Heart right ventricle (tissue), 16 donors: ENCODE results near the gene POLG2. TPM values are rescaled to one million over a fixed set of nuclear protein-coding genes. Genes with fewer than 3 reads are reported as not detected.

Experiments
- ATAC-seq, 8 donors: fragments of 200-7000 bp; cut with Tn5 transposase; one replicate each; pipeline ENCODE4 v1.9.1; 2020; ENCODE audit warnings: mild to moderate bottlenecking in 8 of 8, moderate library complexity in 8 of 8, moderate number of reproducible peaks in 1 of 8
- DNase-seq, 2 donors: peaks; one replicate each; pipeline ENCODE4 v3.0.0-alpha.2; 2020
- H3K27ac ChIP-seq, 10 donors: fragments of 200-600 bp; sonication (generic) in 2 of 10; one replicate each; pipeline versions ENCODE4 v1.5.0 to v1.8.0; 2020 to 2022; ENCODE audit warnings: mild to moderate bottlenecking in 3 of 10
- H3K27me3 ChIP-seq, 7 donors: fragments of 200-600 bp; one replicate each; pipeline ENCODE4 v1.8.0; 2021 to 2022; ENCODE audit warnings: mild to moderate bottlenecking in 2 of 7
- H3K36me3 ChIP-seq, 9 donors: fragments of 200-600 bp; sonication (generic) in 1 of 9; one replicate each; pipeline versions ENCODE4 v1.5.0 to v1.8.0; 2020 to 2022; ENCODE audit warnings: mild to moderate bottlenecking in 2 of 9
- H3K4me1 ChIP-seq, 9 donors: fragments of 200-600 bp; sonication (generic) in 1 of 9; one replicate each; pipeline versions ENCODE4 v1.5.0 to v1.8.0; 2020 to 2022; ENCODE audit warnings: mild to moderate bottlenecking in 4 of 9
- H3K4me3 ChIP-seq, 10 donors: fragments of 200-600 bp; sonication (generic) in 2 of 10; one replicate each; pipeline versions ENCODE4 v1.5.0 to v1.8.0; 2020 to 2022; ENCODE audit warnings: mild to moderate bottlenecking in 7 of 10, moderate library complexity in 2 of 10
- H3K9me3 ChIP-seq, 11 donors: fragments of 200-600 bp in 10 of 11; sonication (generic) in 2 of 11; one replicate each; pipeline versions ENCODE4 v1.5.0 to v1.8.0; 2013 to 2022; ENCODE audit warnings: mild to moderate bottlenecking in 2 of 11, control low read depth in 1 of 11, moderate library complexity in 1 of 11
- CTCF ChIP-seq, 9 donors: fragments of 200-600 bp; sonication (generic) in 2 of 9; IDR thresholded peaks; one replicate each; pipeline versions ENCODE4 v1.5.0 to v1.8.0; 2021 to 2022; ENCODE audit warnings: antibody characterized with exemption in 9 of 9, mild to moderate bottlenecking in 5 of 9, moderate library complexity in 1 of 9
- WGBS, 2 donors: extraction: QIAGEN DNeasy Blood & Tissue Kit; methylation state at CpG; one replicate each; pipeline ENCODE4 v1.1.7; 2013; ENCODE audit warnings: inconsistent platforms in 1 of 2; 5-methylcytosine and 5-hydroxymethylcytosine counted together
- intact Hi-C, 10 donors: fragments of 100-400 bp; cut with DNase I; formaldehyde crosslinking; loops; one replicate each; pipeline versions ENCODE4 v1.11.1 to v1.14.2; 2022
- polyA plus RNA-seq, 2 donors: library from polyadenylated mRNA; stranded (reverse); fragments of 200-250 nt; gene quantifications; one replicate each; pipeline ENCODE4 v1.2.3, GENCODE V29; 2013
- total RNA-seq, 10 donors: library from RNA; stranded (reverse); fragmentation: NEBNext Ultra II Directional in 3 of 10; extraction: Animal tissue kit (Norgen Biotek cat#: 25700) in 3 of 10; gene quantifications; one replicate each; pipeline versions ENCODE4 v1.2.1 to v1.2.4, GENCODE V29; 2021 to 2023
- donor health status: Arrhythmogenic right ventricular cardiomyopathy.
- donor health status: ischemic (EF 13 %, LVEDD 7.1; RV severe dilation, severe dysfunction).
- donor health status: healthy with polysubstance abuse.
- donor health status: DM: no; HTN: yes; CAD: no.
- donor health status: DM: no; HTN: no; CAD: no.
- donor health status: ischemic (EF 25% LVEDD 6.9; RV normal size, moderate dysfunction).
- donor health status: ischemic (EF 25% LVEDD 5.7; RV mildly dilated, moderate dysfunction).
- donor health status: healthy.
- donor health status: DM: yes; HTN: yes; CAD: no.
- donor health status: Ischemic cardiomyopathy.
- donor health status: ischemic (EF 35%, LVEDD 5.7; RV mildly dilated, moderate dysfunction).
- donor health status: nonischemic (EF 11% LVEDD 7.7; RV severe dilation, severe dysfunction).
- donor health status: DM: yes; HTN: yes; CAD: no.
- donor health status: PGD.
- donor health status: ischemic (EF 29% LVEDD 5.4; RV normal size, mild dysfunction).
- donor health status: nonischemic (EF 23%, LVEDD 6.1; RV moderate dilation, normal function).

Gene POLG2
- total and polyA plus RNA-seq, 12 donors: 4.8 to 11.1 (median 6.5) TPM

GRCh38 chr17:64503341-64503740, 6.5 kb upstream of the POLG2 start:
- H3K36me3 ChIP-seq: peaks cover 0 to 69% (median 61%) of the 10 kb centered on the region in 9 donors
- peak overlapping the region in 7 of 10 donors; percentile 82 to 98 (median 91) for H3K4me3 ChIP-seq
- H3K27me3 ChIP-seq: no peaks in the 10 kb centered on the region
- H3K9me3 ChIP-seq: no peaks in the 10 kb centered on the region
- DNase-seq: no peak
- peak overlapping the region in 4 of 10 donors; percentile 4 to 100 (median 52) for H3K27ac ChIP-seq
- no peak for ATAC-seq
- no peak for TF ChIP-seq CTCF (IDR thresholded peaks at IDR 0.05)
- 67 to 73% methylated on average over 5 of the region's 5 CpGs for WGBS, 2 donors
- peaks cover 8 to 74% (median 64%) of the 10 kb centered on the region in 9 donors for H3K4me1 ChIP-seq
- intact Hi-C loops: loop anchor here in 1 of 10 donors (10.0 kb wide), 1 partner anchor 679 kb away; the partner anchor contains the start of genes FTSJ3 and PSMC5

GRCh38 chr17:64502809-64503208, 6.0 kb upstream of the POLG2 start:
- no peak for TF ChIP-seq CTCF (IDR thresholded peaks at IDR 0.05)
- H3K27ac ChIP-seq: peak overlapping the region in 2 of 10 donors; percentile 4 to 25
- DNase-seq (no peak), ATAC-seq (no peak)
- H3K4me1 ChIP-seq: peaks cover 8 to 74% (median 63%) of the 10 kb centered on the region in 9 donors
- peaks cover 0 to 75% (median 61%) of the 10 kb centered on the region in 9 donors for H3K36me3 ChIP-seq
- intact Hi-C loops: loop anchor here in 1 of 10 donors (10.0 kb wide), 1 partner anchor 678 kb away; the partner anchor contains the start of genes FTSJ3 and PSMC5
- H3K27me3 ChIP-seq: no peaks in the 10 kb centered on the region
- H3K9me3 ChIP-seq: no peaks in the 10 kb centered on the region
- peak overlapping the region in 3 of 10 donors; percentile 82 to 97 (median 90) for H3K4me3 ChIP-seq
- WGBS, 2 donors: 73 to 76% methylated on average over 2 of the region's 2 CpGs

- Histone ChIP-seq H3K36me3 (peaks cover 0 to 81% (median 61%) of the 10 kb centered on the region in 9 donors), H3K27me3 (no peaks in the 10 kb centered on the region), H3K4me1 (peaks cover 12 to 77% (median 66%) of the 10 kb centered on the region in 9 donors), H3K4me3 (peak overlapping the region in 1 of 10 donors; percentile 8), H3K27ac (peak overlapping the region in 1 of 10 donors; percentile 25), H3K9me3 (no peaks in the 10 kb centered on the region)
- intact Hi-C loops: loop anchor here in 1 of 10 donors (10.0 kb wide), 1 partner anchor 677 kb away; the partner anchor contains the start of genes FTSJ3 and PSMC5
- no peak for TF ChIP-seq CTCF (IDR thresholded peaks at IDR 0.05)
- ATAC-seq: no peak
- WGBS, 2 donors: 65 to 75% methylated on average over 3 of the region's 3 CpGs
- DNase-seq: no peak
Observed at GRCh38 chr17:64502021-64502420, 5.2 kb upstream of the POLG2 start.

GRCh38 chr17:64500862-64501765, 4.3 kb upstream of the POLG2 start:
- no peak for TF ChIP-seq CTCF (IDR thresholded peaks at IDR 0.05)
- H3K4me1 ChIP-seq: peaks cover 12 to 82% (median 69%) of the 10 kb centered on the region in 9 donors
- H3K4me3 ChIP-seq: no peak overlapping the region
- WGBS, 2 donors: 72 to 78% methylated on average over 11 of the region's 11 CpGs
- no peak for DNase-seq
- H3K27ac ChIP-seq: no peak overlapping the region
- ATAC-seq: no peak
- peaks cover 0 to 81% (median 61%) of the 10 kb centered on the region in 9 donors for H3K36me3 ChIP-seq
- no peaks in the 10 kb centered on the region for H3K27me3 ChIP-seq
- H3K9me3 ChIP-seq: no peaks in the 10 kb centered on the region
- intact Hi-C loops: loop anchor here in 1 of 10 donors (10.0 kb wide), 1 partner anchor 676 kb away; the partner anchor contains the start of genes FTSJ3 and PSMC5
